Stimulated activated CD8-positive, alpha-beta memory T cell treated with anti-CD3 and anti-CD28 coated beads, Interleukin-12 subunit alpha, Interleukin-12 subunit beta, amount 100 ng/mL, for 4 hours (primary cell): Measurements from ENCODE around the gene CLDN19.
"Not testable (repeated sequence)": the region's sequence is repeated elsewhere in the genome, so short reads cannot be mapped to it uniquely, and the experiment has no call there.

ENCODE experiments used
- DNase-seq: peaks from one replicate; pipeline ENCODE4 v3.0.0-alpha.2; 2020; ENCODE audit warnings: low read depth

The CLDN19 gene

GRCh38 chr1:42759114-42759513, 19.1 kb upstream of the CLDN19 start:
- no peak for DNase-seq

GRCh38 chr1:42758641-42759040, 18.6 kb upstream of the CLDN19 start:
- no peak for DNase-seq

GRCh38 chr1:42757892-42758275, 17.8 kb upstream of the CLDN19 start:
- no peak for DNase-seq

GRCh38 chr1:42756956-42757891, 17.2 kb upstream of the CLDN19 start:
- DNase-seq: no peak

GRCh38 chr1:42753070-42753469, 13.0 kb upstream of the CLDN19 start:
- no peak for DNase-seq

- DNase-seq: no peak
These were observed 12.2 kb upstream of the CLDN19 start for GRCh38 chr1:42752284-42752683.

GRCh38 chr1:42751511-42752070, 11.6 kb upstream of the CLDN19 start:
- not testable (repeated sequence) for DNase-seq

- no peak for DNase-seq
These were observed 10.0 kb upstream of the CLDN19 start for GRCh38 chr1:42750041-42750440.

GRCh38 chr1:42748461-42749410, 8.7 kb upstream of the CLDN19 start:
- no peak for DNase-seq

GRCh38 chr1:42748021-42748420, 8.0 kb upstream of the CLDN19 start:
- DNase-seq: no peak

GRCh38 chr1:42747125-42747524, 7.1 kb upstream of the CLDN19 start:
- DNase-seq: no peak

GRCh38 chr1:42746436-42747105, 6.5 kb upstream of the CLDN19 start:
- DNase-seq: no peak

GRCh38 chr1:42745851-42746250, 5.8 kb upstream of the CLDN19 start:
- no peak for DNase-seq

GRCh38 chr1:42744148-42744413, 4.0 kb upstream of the CLDN19 start:
- no peak for DNase-seq

GRCh38 chr1:42743317-42744147, 3.5 kb upstream of the CLDN19 start:
- no peak for DNase-seq

- DNase-seq: no peak
These were observed 2.7 kb upstream of the CLDN19 start for GRCh38 chr1:42742617-42743316.

- DNase-seq: no peak
These were observed 2.1 kb upstream of the CLDN19 start for GRCh38 chr1:42742141-42742540.

GRCh38 chr1:42741706-42742105, 1.7 kb upstream of the CLDN19 start:
- DNase-seq: no peak

- DNase-seq: no peak
These were observed 980 bp upstream of the CLDN19 start for GRCh38 chr1:42740851-42741580.

- no peak for DNase-seq
These were observed 1.3 kb downstream of the CLDN19 start for GRCh38 chr1:42738678-42739226.
